ENCODE measurements around the gene SMURF1.

Gene SMURF1

GRCh38 chr7:98994046-98994944 lies 149.6 kb downstream of the SMURF1 start:
- in situ Hi-C loops (cut with MboI; ENCODE audit: low sequenced_read_pairs): no loop called here

- in situ Hi-C loops (cut with MboI; ENCODE audit: low sequenced_read_pairs): no loop called here
Observed at GRCh38 chr7:98993024-98993897, 150.6 kb downstream of the SMURF1 start.

GRCh38 chr7:98992076-98992475 lies 151.8 kb downstream of the SMURF1 start:
- in situ Hi-C loops (cut with MboI; ENCODE audit: low sequenced_read_pairs): no loop called here

GRCh38 chr7:98991141-98991540 lies 152.8 kb downstream of the SMURF1 start:
- in situ Hi-C loops (cut with MboI; ENCODE audit: low sequenced_read_pairs): no loop called here

GRCh38 chr7:98990356-98990755 lies 153.6 kb downstream of the SMURF1 start:
- in situ Hi-C loops (cut with MboI; ENCODE audit: low sequenced_read_pairs): no loop called here

- in situ Hi-C loops (cut with MboI; ENCODE audit: low sequenced_read_pairs): no loop called here
Observed at GRCh38 chr7:98988641-98989040, 155.3 kb downstream of the SMURF1 start.

- in situ Hi-C loops (cut with MboI; ENCODE audit: low sequenced_read_pairs): no loop called here
Observed at GRCh38 chr7:98985945-98986344, 158.0 kb downstream of the SMURF1 start.

GRCh38 chr7:98985406-98985805 lies 158.5 kb downstream of the SMURF1 start:
- in situ Hi-C loops (cut with MboI; ENCODE audit: low sequenced_read_pairs): no loop called here

- in situ Hi-C loops (cut with MboI; ENCODE audit: low sequenced_read_pairs): no loop called here
Observed at GRCh38 chr7:98984126-98984525, 159.8 kb downstream of the SMURF1 start.

GRCh38 chr7:98982686-98983085 lies 161.2 kb downstream of the SMURF1 start:
- in situ Hi-C loops (cut with MboI; ENCODE audit: low sequenced_read_pairs): no loop called here

GRCh38 chr7:98981701-98982100 lies 162.2 kb downstream of the SMURF1 start:
- in situ Hi-C loops (cut with MboI; ENCODE audit: low sequenced_read_pairs): no loop called here

- in situ Hi-C loops (cut with MboI; ENCODE audit: low sequenced_read_pairs): no loop called here
Observed at GRCh38 chr7:98978672-98979071, 165.2 kb downstream of the SMURF1 start.

Measured in HL-60/S4 treated with retinoic acid at 250 ng/mL for 4 days and 3 days (cell line).